SH-SY5Y (cell line): ENCODE data around the gene ALDH7A1.

Source experiments
- GATA2 ChIP-seq: IDR thresholded peaks from 2 replicates; pipeline ENCODE4 v1.6.1; 2011; ENCODE audit warnings: mild to moderate bottlenecking, low read depth, low read length
- GATA3 ChIP-seq: IDR thresholded peaks from 2 replicates; pipeline ENCODE4 v1.6.1; 2011; ENCODE audit warnings: low read depth, mild to moderate bottlenecking, low read length, moderate library complexity

DNA sequence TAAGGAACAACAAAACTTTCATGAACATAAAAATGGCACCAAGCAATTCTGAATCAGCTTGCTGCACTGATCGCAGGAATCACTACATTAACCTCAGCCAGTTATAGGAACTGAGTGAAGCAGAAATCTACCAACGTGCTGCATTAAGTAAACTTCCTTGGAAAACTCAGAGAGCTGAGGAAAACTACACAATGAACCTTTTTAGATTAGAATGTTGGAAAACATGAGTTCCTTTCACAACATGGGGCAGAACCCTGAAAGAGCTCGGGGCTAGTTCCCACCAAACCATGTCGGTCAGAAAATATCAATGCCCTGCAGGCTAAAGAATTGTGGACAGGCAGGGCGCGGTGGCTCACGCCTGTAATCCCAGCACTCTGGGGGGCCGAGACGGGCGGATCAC is 19.4 kb downstream of the ALDH7A1 start:
- TF ChIP-seq GATA2 (no peak), GATA3 (no peak)
